Measurements from ENCODE around the gene GLB1L3.

DNA sequence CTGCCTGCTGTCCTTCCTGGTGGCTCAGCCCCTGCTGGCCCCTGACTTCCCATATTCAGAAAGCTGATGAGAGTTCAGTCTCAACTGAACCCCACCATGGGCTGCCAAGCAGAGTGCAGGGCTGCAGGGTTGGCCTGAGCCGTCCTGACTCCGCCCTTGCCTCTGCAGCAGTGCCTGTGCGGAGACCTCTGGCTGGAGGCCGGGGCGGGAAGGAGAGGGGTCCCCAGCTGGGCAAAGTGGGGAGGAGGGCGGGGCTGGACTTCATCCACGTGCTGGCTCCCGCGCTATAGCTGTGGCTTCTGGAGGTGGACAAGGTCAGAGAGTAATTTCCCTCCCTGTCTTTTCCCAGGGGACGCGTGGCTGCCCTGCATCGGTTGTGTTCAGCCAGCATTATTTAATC lies 13.6 kb downstream of the GLB1L3 start:
- no peak for TF ChIP-seq POLR2AphosphoS5 (IDR thresholded peaks at IDR 0.05)
- no peak for TF ChIP-seq CTCF (IDR thresholded peaks at IDR 0.05)
- TF ChIP-seq POLR2A (IDR thresholded peaks at IDR 0.05): no peak

Measured in breast epithelium (tissue), 3 donors.